NCI-H2227 (cell line): ENCODE data around the gene MYBPC2.
"Not testable (repeated sequence)": the region's sequence is repeated elsewhere in the genome, so short reads cannot be mapped to it uniquely, and the experiment has no call there.

Experiments
- DNase-seq: peaks from one replicate; lab custom pipeline; 2025; ENCODE audit not compliant: unreplicated experiment; lab: John Stamatoyannopoulos, UW

The MYBPC2 gene

DNA sequence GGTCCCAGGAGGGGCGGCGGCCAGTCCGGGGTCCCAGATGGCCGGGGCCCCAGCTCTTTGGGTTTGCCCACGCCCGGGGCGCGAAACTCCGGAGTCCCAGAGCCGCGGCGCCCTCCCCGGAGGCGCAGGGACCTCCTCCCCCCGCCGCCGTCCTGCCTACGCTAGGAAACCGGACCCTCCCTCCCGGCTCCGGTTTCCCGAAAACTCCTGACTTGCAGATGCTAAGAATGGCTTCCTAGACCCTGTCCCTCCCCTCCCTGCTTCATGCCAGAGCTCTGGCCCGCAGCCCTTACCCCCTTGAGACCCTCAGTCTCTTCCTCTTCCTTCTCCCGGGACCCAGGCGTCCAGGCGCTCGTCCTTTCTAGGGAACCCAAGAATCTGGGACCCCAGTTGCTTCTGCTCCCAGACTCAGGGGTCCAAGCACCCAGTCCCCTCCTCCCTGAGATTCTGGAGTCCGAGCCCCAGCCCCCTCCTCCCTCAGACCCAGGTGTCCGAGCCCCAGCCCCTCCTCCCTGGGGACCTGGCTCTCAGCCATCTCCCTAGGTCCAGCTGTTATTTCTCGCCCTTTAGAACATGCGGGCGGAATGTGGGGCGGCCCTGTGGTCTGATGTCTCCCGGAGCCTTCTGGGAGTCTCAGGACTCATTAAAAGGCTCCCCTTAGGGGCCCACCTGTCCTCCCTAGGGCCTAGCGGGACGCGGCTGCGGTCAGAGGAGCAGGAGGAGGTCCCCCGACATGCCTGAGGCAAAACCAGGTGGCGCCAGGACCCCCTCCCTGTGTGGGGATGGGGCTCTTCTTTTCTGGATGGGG is at the start of gene MYBPC2:
MYBPC2 (plus strand) TSS at position 672 of the 808 bp plus-strand sequence; CDS start at position 734, 62 bp downstream.
- DNase-seq: peak; percentile 24

GRCh38 chr19:50383001-50383851 is 49.5 kb upstream of the MYBPC2 start:
- no peak for DNase-seq

- peak; percentile 97 for DNase-seq
These were observed 48.6 kb upstream of the MYBPC2 start, which contains the start of gene POLD1 for GRCh38 chr19:50383852-50384684. Gene POLD1, plus strand, starts transcription at chr19:50384347. Its CDS starts 14,505 bp downstream, at chr19:50398852.

- no peak for DNase-seq
These were observed 47.8 kb upstream of the MYBPC2 start for GRCh38 chr19:50384685-50385535.

DNA sequence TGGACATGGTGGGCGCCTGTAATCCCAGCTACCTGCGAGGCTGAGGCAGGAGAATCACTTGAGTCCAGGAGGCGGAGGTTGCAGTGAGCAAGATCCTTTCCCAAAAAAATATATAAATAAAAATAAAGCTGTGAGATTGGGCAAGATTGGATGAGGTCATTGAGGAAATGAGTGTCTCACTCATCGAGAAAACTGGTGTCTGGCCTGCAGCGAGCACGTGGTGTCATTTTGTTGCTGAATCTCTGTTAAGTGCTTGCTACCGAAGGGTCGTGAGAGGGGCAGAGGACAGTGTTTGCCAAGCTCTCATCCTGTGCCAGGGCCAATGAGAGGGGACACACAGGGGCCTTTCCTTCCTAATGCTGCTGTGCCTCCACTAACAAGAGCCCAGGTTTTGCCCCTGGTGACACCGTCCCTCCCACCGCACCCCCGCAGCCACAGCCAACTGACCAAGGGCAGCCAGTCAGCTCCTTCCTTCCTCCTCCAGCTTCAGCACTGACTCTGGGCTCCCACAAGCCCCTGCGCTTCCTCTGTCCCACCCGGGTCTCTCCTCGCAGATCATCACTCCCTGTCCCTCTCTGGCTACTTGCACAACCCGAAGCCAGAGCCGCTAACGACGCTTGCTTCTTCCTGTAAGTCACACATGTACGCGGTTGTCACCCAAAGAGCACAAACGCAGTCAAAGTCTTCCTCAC is 45.4 kb upstream of the MYBPC2 start:
- DNase-seq: no peak

DNA sequence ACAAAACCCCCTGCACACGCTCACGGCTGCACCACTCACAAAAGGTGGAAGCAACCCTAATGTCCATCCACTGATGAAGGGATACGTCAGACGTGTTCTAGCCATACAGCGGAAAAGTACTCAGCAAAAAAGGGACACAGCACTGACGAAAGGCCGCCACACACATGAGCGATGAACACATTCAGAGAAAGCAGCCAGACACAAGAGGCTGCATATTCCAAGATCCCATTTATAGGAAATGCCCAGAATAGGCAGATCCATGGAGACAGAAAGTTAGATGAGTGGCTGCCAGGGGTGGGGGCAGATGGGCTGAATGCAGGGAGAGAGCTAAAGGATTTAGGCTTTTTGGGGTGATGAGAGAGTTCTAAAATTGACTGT is 44.8 kb upstream of the MYBPC2 start:
- no peak for DNase-seq

DNA sequence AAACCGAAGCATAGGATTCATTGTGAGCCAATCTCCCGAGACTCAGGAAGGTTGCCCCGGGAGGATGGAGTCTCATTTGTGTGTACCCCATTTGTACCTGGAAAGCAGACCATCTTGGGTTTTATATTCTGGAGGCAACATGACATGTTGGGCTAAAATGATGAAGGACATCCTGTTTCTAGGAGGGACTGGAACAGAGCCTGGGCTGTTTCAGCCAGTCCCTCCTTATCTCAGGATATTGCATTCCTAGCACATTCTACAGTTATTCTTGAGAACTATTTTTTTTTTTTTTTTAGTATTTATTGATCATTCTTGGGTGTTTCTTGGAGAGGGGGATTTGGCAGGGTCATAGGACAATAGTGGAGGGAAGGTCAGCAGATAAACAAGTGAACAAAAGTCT is 42.4 kb upstream of the MYBPC2 start:
- DNase-seq: not testable (repeated sequence)

DNA sequence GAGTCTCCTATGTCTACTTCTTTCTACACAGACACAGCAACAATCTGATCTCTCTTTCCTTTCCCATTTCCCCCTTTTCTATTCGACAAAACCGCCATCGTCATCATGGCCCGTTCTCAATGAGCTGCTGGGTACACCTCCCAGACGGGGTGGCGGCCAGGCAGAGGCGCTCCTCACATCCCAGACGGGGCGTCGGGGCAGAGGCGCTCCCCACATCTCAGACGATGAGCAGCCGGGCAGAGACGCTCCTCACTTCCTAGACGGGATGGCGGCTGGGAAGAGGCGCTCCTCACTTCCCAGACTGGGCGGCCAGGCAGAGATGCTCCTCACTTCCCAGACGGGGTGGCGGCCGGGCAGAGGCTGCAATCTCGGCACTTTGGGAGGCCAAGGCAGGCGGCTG is 41.7 kb upstream of the MYBPC2 start:
- DNase-seq: not testable (repeated sequence)

GRCh38 chr19:50392759-50393158 is 39.9 kb upstream of the MYBPC2 start:
- no peak for DNase-seq

- no peak for DNase-seq
These were observed 39.1 kb upstream of the MYBPC2 start for GRCh38 chr19:50393589-50393988.

DNA sequence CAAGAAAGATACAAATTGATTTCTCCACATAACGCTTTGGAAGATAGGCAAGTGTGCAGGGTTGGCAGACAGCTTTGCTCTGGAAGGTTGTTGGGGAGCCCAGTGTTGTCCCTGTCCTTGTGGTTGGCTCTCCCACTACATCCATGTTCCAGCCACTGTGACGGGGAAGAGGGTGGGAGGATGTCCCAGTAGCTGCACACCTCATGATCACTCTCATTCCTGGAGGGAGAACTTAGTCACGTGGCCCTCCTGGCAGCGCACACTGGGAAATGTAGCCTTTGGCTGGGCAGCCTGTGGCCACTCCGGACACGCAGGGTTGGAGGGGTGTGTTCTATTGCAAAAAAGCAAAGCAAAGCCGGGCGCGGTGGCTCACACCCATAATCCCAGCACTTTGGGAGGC is 38.7 kb upstream of the MYBPC2 start:
- DNase-seq: no peak

DNA sequence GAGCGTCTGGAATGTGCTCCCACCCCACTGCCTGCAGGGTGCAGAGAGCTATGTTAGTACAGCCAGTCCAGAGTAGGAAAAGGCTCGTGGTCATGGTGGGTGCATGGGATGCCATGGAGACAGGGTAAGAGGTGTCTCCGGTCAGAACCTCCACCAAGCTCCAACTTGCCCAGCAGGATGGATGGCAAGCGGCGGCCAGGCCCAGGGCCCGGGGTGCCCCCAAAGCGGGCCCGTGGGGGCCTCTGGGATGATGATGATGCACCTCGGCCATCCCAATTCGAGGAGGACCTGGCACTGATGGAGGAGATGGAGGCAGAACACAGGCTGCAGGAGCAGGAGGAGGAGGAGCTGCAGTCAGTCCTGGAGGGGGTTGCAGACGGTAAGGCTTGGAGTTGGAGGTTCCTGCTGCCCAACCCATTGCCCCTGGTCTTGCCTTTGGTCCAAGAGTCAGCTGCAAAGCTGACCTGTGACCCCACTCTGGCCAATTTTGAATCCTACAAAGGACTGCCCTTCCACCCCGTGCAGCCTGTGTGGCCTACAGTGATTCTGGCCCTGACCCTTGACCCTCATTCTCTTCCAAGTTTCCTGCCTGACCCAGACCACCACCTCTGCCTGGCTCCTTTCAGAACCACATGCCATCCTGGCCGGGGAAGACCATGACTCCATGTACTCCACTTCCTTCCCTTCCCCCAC is 33.9 kb upstream of the MYBPC2 start:
- DNase-seq: no peak

GRCh38 chr19:50399368-50399745 is 33.3 kb upstream of the MYBPC2 start:
- no peak for DNase-seq

DNA sequence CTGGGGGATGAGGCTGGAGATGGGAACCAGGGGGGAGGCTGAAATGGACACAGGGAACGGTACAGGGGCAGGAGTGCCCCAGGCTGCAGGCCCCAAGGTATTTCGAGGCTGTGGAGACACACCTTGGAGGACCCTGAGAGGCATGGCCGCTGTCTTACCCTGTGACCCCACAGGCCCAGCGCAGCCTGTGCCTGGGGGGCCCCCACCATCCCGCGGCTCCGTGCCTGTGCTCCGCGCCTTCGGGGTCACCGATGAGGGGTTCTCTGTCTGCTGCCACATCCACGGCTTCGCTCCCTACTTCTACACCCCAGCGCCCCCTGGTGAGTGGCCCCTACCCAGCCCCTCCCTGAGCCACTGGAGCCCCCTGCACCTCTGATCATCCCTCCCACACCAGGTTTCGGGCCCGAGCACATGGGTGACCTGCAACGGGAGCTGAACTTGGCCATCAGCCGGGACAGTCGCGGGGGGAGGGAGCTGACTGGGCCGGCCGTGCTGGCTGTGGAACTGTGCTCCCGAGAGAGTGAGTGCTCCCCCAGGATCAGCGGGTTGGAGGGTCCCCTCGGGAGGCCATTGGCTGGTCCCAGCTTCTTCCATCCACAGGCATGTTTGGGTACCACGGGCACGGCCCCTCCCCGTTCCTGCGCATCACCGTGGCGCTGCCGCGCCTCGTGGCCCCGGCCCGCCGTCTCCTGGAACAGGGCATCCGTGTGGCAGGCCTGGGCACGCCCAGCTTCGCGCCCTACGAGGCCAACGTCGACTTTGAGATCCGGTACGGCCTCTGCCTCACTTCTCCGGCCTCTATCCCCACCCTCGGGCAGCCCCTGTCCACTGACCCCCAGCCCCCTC is 30.9 kb upstream of the MYBPC2 start:
- no peak for DNase-seq

- no peak for DNase-seq
These were observed 30.0 kb upstream of the MYBPC2 start for GRCh38 chr19:50402544-50403301.

DNA sequence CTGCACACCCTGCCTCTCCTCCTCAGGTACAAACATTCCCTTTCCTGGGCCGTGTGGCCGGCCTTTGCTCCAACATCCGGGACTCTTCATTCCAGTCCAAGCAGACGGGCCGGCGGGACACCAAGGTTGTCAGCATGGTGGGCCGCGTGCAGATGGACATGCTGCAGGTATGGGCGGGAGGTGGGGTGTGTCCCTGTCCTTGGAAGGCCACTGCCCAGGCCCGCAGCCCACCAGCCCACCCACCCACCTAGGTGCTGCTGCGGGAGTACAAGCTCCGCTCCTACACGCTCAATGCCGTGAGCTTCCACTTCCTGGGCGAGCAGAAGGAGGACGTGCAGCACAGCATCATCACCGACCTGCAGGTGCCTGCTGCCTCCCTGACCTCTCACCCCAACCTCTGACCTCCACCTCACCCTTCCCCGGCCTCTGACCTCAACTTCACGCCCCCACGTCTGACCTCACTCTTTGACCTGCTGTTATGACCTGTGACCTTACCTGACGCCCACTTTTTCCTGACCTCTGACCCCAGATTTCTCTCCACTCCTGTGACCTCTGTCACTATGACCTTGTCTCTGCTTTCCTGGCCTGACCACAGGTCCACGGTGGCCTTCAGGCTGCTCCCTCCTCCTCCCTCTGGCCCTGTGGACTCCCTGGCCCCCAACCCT is 26.4 kb upstream of the MYBPC2 start:
- no peak for DNase-seq

- no peak for DNase-seq
These were observed 25.9 kb upstream of the MYBPC2 start for GRCh38 chr19:50406829-50407228.
